NCI-H1092 treated with DMSO at 0.1 percent for 48 hours (cell line): ENCODE measurements around the gene NRXN2.

ENCODE experiments used
- DNase-seq: peaks from one replicate; lab custom pipeline; 2025; lab: John Stamatoyannopoulos, UW

Gene NRXN2

DNA sequence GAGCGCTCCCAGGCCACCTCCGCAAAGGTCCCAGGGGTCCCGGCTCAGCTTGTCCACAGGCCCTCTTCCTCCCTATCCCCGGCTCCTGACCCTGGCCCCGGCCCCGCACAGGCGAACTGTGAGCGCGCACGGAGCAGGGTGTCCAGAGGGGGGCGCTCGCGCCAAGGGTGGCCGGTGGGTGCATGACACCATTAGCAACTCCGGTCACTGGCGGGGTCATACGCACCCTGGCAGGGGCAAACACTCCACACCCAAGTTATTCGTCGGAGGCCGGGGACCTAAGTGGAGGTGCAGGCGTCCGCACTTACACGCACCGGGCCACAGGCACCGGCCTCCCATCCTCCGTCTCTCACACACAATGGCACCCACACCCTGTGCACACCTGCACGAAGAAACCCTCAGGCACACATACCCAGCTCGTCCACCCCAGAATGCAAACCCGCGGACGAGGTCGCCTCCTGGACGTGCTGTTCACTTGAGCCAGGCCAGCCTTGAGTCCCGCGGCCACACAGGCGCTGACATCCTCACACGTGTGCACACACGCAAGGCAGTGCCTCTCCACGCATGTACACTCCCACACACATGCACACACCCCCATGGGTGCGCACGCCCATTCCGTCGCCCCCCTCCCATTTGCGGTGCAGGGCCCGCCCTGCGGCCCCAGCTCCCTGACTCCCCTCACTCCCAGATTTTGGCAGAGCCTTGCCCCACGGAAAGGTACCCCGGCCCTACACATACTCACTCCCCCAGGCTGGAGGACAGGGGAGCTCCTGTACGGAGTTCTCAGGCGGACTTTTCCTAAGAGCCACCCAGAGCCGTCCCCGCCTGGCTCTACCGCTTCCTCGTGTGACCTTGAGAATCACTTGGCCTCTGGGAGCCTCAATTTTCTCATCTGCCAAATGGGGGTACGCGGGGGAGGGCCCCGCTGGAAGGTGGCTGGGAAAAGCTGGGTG, 20.9 kb upstream of the NRXN2 start, which contains the start of gene RASGRP2:
TSS of gene RASGRP2 (minus strand) at position 552 of the 953 bp plus-strand sequence. CDS start 1,276 bp downstream, outside the sequence.
- no peak for DNase-seq

DNA sequence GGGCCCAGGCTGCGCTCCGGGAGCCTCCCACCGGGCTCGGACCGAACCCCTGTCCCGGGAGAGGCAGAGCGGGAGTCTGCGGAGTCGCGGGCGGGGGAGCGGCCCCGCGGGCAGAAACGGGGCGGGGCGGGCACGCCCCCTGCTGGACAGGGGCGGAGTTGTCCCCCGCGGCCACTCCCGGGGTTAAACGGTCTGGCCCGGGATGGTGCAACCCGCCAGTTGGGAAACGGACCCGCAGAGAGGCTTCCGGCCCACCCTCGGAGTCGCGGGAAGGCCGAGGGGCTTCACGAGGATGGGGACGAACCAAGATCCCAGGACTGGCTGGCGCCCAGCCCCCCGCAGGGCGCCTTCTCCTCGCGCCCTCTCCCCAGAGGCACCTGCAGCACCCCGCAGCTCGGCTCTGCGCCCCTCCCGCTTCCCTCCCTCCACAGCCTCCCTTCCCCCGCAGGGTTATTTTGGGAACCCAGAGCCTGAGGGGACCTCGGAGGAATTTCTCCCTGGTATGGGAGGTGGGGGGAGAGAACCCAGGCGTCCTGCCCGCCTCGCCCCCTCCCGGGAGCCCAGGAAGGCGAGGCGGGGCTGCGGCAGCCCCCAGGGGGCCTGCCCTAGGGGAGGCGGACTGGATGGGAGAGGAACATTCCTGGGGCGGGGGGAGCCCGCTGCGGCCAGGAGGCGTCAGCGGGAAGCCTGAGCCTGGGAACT, 20.0 kb upstream of the NRXN2 start:
- no peak for DNase-seq

- no peak for DNase-seq
Measured at GRCh38 chr11:64742087-64742888, 19.3 kb upstream of the NRXN2 start.

DNA sequence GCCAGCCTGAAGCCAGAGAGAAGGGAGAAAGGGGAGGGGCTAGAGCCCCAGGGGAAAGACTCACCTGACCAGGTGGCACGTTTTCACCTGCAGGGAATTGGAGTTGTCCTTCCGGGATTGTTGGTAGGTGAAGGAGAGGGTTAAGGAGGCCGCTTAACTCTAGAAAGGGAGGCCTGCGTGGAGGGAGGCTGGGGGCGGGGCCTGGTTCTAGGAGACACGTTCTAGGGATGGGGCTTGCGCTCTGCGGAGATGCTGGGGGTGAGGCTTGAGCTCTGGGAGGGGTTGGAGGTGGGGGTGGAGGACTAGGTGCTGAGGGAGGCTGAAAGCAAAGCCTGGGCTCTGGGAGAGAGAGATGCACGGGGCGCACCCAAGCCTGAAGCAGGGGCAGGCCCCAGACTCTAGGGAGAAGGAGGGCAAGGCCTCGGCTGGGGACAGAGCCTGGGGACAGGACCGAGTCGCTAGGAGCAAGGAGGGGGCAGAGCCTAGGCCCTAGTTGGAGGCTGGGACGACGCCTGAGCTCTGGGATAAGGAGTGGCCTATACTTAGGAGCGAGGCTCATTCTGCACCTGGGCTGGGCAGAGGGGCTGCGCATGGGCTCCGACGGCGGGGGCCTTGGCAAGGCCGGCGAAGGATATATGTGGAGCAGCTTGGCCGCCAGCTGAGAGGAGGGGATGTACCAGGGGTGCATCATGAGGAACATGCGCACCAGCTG, 18.5 kb upstream of the NRXN2 start:
- DNase-seq: no peak

- no peak for DNase-seq
Measured at GRCh38 chr11:64739871-64740270, 16.9 kb upstream of the NRXN2 start.

GRCh38 chr11:64736654-64737053, 13.7 kb upstream of the NRXN2 start:
- no peak for DNase-seq

GRCh38 chr11:64735725-64736259, 12.8 kb upstream of the NRXN2 start:
- DNase-seq: no peak

GRCh38 chr11:64734811-64735724, 12.1 kb upstream of the NRXN2 start:
- DNase-seq: no peak

DNA sequence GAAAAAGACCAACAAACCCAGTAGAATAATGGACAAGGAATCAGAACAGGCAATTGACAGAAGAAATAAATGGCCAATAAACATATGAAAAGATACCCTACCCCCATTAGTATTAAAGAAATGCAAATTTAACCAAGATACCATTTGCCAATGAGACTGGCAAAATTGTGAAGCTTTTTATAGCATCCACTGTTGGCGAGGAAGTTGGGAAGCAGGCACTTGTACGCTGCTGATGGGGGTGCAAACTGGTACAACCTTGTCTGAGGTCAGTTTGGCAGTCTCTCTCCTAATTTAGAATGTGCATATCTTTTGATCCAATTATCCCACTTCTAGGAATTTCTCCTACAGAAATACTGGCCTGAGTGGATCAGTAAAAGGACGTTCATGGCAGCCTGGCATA, 8.6 kb upstream of the NRXN2 start:
- no peak for DNase-seq

DNA sequence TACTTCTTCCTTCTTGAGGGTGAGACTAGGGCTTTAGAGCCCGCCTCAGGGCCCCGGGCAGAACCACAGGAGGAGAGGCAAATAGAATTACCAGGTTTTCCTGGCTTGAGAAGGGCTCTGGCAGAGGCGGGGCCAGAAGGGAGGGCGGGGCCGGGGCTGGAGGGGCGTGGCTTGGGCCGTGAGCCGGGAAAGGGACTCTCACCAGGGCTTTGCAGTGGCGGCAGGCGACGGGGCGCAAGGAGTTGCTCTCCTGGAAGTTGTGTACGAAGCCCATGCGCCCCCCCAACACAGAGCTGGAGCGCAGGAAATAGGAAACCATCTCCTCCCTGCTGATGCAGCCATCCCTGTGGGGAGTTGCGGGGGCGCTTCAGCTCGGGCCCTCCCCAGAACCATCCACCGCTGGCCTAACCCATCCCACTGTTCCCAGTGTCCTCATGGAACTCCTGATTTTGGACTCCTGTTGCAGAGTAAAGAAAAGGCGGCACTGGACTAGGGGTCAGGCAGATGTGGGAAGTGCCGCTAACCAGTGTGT, 6.9 kb upstream of the NRXN2 start:
- DNase-seq: no peak

DNA sequence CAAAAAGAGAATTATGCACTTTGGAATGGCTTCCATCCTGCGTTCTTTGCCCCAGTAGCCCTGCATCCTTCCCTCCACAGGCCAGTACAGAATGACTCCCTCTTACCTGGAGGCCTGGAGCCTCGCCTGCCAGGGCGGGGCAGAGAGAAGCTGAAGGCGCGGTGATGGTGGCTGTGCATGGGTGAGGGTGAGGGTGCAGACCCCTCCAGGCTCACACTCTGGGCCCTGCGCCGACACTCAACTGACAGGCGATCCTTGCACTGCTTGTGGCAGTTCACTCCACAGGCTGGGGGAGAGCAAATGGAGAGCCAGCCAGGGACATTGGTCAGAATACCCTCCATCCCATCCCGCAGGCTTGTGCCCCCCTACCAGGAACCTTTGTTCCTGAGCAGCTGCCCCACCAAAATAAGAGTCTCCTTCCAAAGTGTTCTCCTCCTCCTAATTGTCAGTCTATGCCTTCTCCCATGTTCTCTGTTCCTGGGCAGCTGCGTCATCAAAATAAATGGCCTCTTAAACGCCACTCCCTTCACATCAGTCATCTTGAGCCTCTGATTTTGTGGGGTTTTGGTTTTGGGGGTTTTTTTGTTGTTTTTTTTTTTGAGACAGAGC, 5.9 kb upstream of the NRXN2 start:
- DNase-seq: no peak

DNA sequence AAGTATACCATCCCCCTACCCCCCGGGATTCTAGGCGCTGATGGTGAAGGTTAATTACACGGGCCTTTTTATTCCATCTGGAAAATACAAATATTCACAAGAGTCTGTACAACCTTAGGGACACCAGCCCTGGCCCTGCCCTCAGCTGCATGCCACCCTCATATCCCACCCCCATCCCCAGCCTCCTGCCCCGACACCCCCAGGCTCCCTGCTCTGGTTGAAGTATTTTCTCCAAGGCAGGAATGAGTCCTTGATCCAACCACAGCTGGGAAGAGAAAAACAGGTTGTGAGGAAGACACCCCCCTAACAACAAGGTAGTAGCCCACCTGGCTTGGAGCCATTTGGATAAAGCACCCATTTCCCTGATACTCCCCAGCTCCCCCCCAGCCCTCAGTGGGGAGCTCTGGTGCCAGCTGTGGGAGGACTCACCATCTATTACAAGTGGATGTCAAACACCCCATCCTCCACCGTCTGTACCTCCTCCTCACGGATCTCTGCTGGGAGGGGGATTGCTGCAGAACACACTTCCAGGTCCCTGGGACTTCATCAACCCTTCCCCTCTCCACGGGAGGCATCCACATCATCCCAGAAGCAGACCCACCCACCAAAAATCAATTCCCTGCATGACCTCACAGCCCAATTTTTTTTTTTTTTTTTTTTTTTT, 4.0 kb upstream of the NRXN2 start:
- no peak for DNase-seq

DNA sequence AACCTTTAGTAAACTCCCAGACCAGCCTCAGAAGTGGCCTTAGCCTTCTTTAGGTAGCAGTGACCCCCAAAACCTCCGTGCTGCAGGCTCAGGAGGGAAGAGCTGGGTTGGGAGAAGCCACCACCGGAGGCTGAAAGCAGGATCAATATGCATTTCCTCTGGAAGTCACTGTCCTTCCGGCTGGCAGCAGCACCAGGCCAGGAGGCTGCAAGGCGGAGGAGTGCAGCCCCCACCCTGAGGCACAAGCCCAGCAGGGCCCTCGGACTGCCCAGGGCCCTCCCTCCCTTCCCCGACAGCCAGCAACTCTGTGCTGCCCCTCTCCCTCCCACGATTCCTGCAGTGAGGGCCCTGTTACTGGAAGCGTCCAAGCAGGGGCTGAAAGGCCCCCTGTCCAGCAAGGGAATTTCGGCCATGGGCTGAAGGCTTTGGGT, 3.2 kb upstream of the NRXN2 start:
- no peak for DNase-seq

GRCh38 chr11:64724863-64725532, 2.0 kb upstream of the NRXN2 start:
- DNase-seq: no peak

DNA sequence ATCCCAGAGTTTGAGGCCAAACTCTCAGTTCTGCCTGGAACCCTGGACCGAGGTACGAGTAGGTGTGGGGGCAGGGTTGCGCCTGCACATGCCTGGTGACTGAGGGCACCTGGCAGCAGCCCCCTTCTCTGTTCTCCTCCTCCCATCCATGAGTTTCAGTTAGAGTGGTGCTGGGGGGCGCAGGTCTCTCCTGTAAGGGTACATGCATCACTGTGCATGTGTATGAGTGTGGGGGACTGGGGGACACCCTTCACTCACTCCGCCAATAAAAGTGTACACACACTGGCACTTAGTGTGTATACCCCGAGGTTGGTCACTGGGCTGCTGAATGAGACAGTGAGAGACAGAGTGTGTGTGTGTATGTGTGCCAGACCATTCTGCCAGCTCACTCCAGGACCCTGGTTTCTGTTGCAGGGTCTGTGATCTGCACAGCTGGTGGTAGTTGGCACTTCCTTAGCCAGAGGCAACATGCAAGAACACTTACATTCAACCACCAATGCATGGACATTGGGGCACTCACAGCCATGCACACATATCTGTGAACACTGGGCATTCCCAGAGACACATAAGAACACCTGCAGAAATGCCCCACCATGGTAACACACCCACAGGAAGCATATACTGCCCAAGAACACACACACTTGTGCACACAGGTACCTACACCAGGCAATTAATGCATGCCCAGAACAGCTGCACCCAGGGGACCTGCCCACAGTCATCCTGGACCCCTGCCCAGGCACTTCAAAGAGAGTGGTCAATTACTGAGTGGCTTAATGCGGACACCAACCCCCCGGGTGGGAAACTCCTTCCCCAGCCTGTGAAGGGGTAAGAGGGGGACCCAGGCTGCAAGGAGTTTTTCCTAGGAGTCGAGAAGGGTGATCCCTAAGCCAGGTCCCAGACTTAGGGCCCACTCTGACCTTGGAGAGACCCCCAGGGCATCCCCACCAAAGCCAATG, 1.2 kb upstream of the NRXN2 start:
- no peak for DNase-seq

DNA sequence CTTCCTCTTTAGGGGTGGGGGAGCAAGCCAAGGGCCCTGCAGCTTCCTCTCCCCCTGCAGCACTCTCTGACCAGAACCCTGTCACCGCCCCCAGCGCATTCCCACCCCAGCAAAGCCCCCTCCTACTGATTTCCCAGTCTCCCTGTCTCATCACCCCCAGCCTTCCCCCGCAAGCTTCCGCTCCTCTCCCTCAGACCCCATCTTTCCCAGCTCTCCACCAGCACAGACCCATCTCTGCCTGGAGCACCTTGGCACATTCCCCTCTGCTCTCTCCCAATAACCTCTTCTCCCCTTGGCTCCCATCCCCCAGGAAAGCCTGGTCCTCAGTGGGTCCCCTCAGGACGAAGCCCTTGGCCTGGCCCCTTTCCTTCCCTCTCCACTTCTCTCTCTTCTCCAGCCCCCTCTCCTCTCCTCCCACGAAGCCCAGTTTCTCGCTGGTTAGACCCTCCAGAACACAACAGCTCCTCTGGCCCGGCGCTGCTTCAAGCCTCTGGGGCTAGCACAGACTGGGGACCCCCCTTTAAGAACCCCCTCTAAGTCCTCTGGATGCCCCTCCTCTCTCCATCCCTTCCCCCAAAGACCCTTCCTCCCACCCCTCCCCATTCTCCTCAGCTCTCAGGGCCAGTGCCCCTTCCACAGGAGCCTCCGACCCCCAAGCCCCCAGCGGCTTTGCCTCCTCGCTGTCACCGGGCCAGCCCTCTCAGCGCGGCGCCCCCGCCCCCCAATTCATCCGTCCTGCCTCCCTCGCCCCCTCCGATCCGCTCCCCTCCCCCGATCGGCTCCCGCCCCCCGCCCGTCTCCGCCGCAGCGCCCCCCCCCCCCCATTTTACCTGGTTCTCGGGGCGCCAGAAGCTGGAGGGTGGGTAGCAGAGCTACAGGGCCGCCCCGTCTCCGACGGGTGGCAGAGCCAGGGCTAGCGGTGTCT, 594 bp downstream of the NRXN2 start:
- no peak for DNase-seq
